IPS-18c (cell line): ENCODE data around the gene CPEB1.
A peak's percentile ranks its signal among the peaks of the same experiment; 100 is the strongest.

Experiments used
- H3K4me3 ChIP-seq: 2 replicates; pipeline ENCODE4 v1.7.0; 2013; ENCODE audit warnings: low read depth, mild to moderate bottlenecking, low read length, moderate library complexity; ENCODE audit not compliant: insufficient read depth
- H3K9me3 ChIP-seq: one replicate; pipeline ENCODE4 v1.6.1; 2013; ENCODE audit warnings: mild to moderate bottlenecking, low read length, moderate library complexity; ENCODE audit not compliant: control insufficient read depth, insufficient read depth

Gene CPEB1

GRCh38 chr15:82568986-82569385 is 78.2 kb downstream of the CPEB1 start:
- Histone ChIP-seq H3K4me3 (no peak overlapping the region), H3K9me3 (no peaks in the 10 kb centered on the region)

- H3K4me3 ChIP-seq: no peak overlapping the region
- no peaks in the 10 kb centered on the region for H3K9me3 ChIP-seq
These were observed 79.5 kb downstream of the CPEB1 start for GRCh38 chr15:82567661-82568060.

GRCh38 chr15:82566690-82567089 is 80.5 kb downstream of the CPEB1 start:
- Histone ChIP-seq H3K9me3 (no peaks in the 10 kb centered on the region), H3K4me3 (no peak overlapping the region)

- no peaks in the 10 kb centered on the region for H3K9me3 ChIP-seq
- no peak overlapping the region for H3K4me3 ChIP-seq
These were observed 88.7 kb downstream of the CPEB1 start for GRCh38 chr15:82558502-82558901.

GRCh38 chr15:82556315-82557035 is 90.7 kb downstream of the CPEB1 start:
- no peak overlapping the region for H3K4me3 ChIP-seq
- no peaks in the 10 kb centered on the region for H3K9me3 ChIP-seq

- Histone ChIP-seq H3K9me3 (no peaks in the 10 kb centered on the region), H3K4me3 (no peak overlapping the region)
These were observed 92.3 kb downstream of the CPEB1 start for GRCh38 chr15:82554849-82555248.

GRCh38 chr15:82554351-82554750 is 92.8 kb downstream of the CPEB1 start:
- no peaks in the 10 kb centered on the region for H3K9me3 ChIP-seq
- H3K4me3 ChIP-seq: no peak overlapping the region

GRCh38 chr15:82553846-82554245 is 93.3 kb downstream of the CPEB1 start:
- no peak overlapping the region for H3K4me3 ChIP-seq
- H3K9me3 ChIP-seq: no peaks in the 10 kb centered on the region

GRCh38 chr15:82552861-82553260 is 94.3 kb downstream of the CPEB1 start:
- no peak overlapping the region for H3K4me3 ChIP-seq
- H3K9me3 ChIP-seq: no peaks in the 10 kb centered on the region

GRCh38 chr15:82551646-82552247 is 95.4 kb downstream of the CPEB1 start:
- no peak overlapping the region for H3K4me3 ChIP-seq

GRCh38 chr15:82549199-82549665 is 97.9 kb downstream of the CPEB1 start:
- Histone ChIP-seq H3K4me3 (no peak overlapping the region), H3K9me3 (no peaks in the 10 kb centered on the region)

More at GRCh38 chr15:82551646-82552247, 95.4 kb downstream of the CPEB1 start:
- H3K9me3 ChIP-seq: no peaks in the 10 kb centered on the region

- H3K4me3 ChIP-seq: no peak overlapping the region
- no peaks in the 10 kb centered on the region for H3K9me3 ChIP-seq
These were observed 98.5 kb downstream of the CPEB1 start for GRCh38 chr15:82548700-82549099.

- H3K4me3 ChIP-seq: no peak overlapping the region
- H3K9me3 ChIP-seq: no peaks in the 10 kb centered on the region
These were observed 101.7 kb downstream of the CPEB1 start for GRCh38 chr15:82545478-82545877.

GRCh38 chr15:82545002-82545401 is 102.2 kb downstream of the CPEB1 start:
- Histone ChIP-seq H3K9me3 (no peaks in the 10 kb centered on the region), H3K4me3 (no peak overlapping the region)

- no peaks in the 10 kb centered on the region for H3K9me3 ChIP-seq
These were observed 102.7 kb downstream of the CPEB1 start for GRCh38 chr15:82544431-82544830.

GRCh38 chr15:82543160-82543559 is 104.0 kb downstream of the CPEB1 start:
- Histone ChIP-seq H3K9me3 (no peaks in the 10 kb centered on the region), H3K4me3 (no peak overlapping the region; the same call in 1 of the 2 replicates)

More at GRCh38 chr15:82544431-82544830, 102.7 kb downstream of the CPEB1 start:
- H3K4me3 ChIP-seq: no peak overlapping the region

- Histone ChIP-seq H3K4me3 (peak overlapping the region; percentile 90), H3K9me3 (no peaks in the 10 kb centered on the region)
These were observed 106.2 kb downstream of the CPEB1 start for GRCh38 chr15:82540984-82541431.
